A549 (cell line): ENCODE data around the gene EIF4B.

Experiments
- BHLHE40 ChIP-seq: IDR thresholded peaks from 2 replicates; pipeline ENCODE4 v1.6.1; 2012; ENCODE audit warnings: low read depth, low read length, inconsistent platforms
- CBX2 ChIP-seq: fragments of 200-600 bp; sonication (generic); IDR thresholded peaks from 2 replicates; pipeline ENCODE4 v1.6.1; 2016; ENCODE audit warnings: low read depth, mild to moderate bottlenecking, borderline replicate concordance
- CBX8 ChIP-seq: fragments of 200-600 bp; sonication (generic); IDR thresholded peaks from 2 replicates; pipeline ENCODE4 v1.6.1; 2016
- CEBPB ChIP-seq, 2 experiments: fragments of >200 bp in 1 of 2; sonication (Bioruptor Twin) in 1 of 2; formaldehyde crosslinking in 1 of 2; IDR thresholded peaks; 2 replicates each; pipeline ENCODE4 v1.6.1; 2012 to 2016
- CTCF ChIP-seq: fragments of >200 bp; sonication (Bioruptor Twin); formaldehyde crosslinking; IDR thresholded peaks from 3 replicates; pipeline ENCODE4 v1.5.1; 2016
- MAX ChIP-seq: IDR thresholded peaks from 2 replicates; pipeline ENCODE4 v1.6.1; 2012
- NFE2L2 ChIP-seq: fragments of 150-350 bp; conservative IDR thresholded peaks from 2 replicates; pipeline ENCODE4 v1.6.1; 2014; ENCODE audit warnings: low read length
- PHF8 ChIP-seq: fragments of 200-600 bp; sonication (generic); IDR thresholded peaks from 2 replicates; pipeline ENCODE4 v1.6.1; 2016; ENCODE audit warnings: low read depth, mild to moderate bottlenecking, antibody characterized with exemption, moderate library complexity, borderline replicate concordance
- POLR2A ChIP-seq: IDR thresholded peaks from 2 replicates; pipeline ENCODE4 v1.6.1; 2012; ENCODE audit warnings: mild to moderate bottlenecking, low read length
- RAD21 ChIP-seq, 2 experiments: fragments of >200 bp in 1 of 2; sonication (Bioruptor Twin) in 1 of 2; formaldehyde crosslinking in 1 of 2; IDR thresholded peaks in 1 of 2; conservative IDR thresholded peaks in 1 of 2; 2 replicates in 1 of 2; 3 replicates in 1 of 2; pipeline ENCODE4 v1.6.1; 2012 to 2018; ENCODE audit warnings: inconsistent platforms in 1 of 2
- RARB ChIP-seq: fragments of 250-450 bp; sonication (Bioruptor Pico); IDR thresholded peaks from 2 replicates; pipeline ENCODE4 v1.8.0; 2021; ENCODE audit warnings: mild to moderate bottlenecking, moderate library complexity
- RFX5 ChIP-seq: fragments of 450-650 bp; IDR thresholded peaks from 2 replicates; pipeline ENCODE4 v1.7.1; 2014; ENCODE audit warnings: antibody characterized with exemption, mild to moderate bottlenecking, moderate library complexity
- SMC3 ChIP-seq: fragments of >200 bp; sonication (Bioruptor Twin); formaldehyde crosslinking; IDR thresholded peaks from 3 replicates; pipeline ENCODE4 v1.6.1; 2018; ENCODE audit warnings: inconsistent platforms
- USF2 ChIP-seq: fragments of 450-650 bp; IDR thresholded peaks from 2 replicates; pipeline ENCODE4 v1.6.1; 2014; ENCODE audit warnings: antibody characterized with exemption

- TF ChIP-seq CTCF (no peak), POLR2A (no peak), BHLHE40 (no peak), CBX8 (no peak), CEBPB (IDR thresholded peaks at IDR 0.05) (no peak), SMC3 (no peak), RARB (CRISPR knock-in tag) (no peak), PHF8 (no peak), USF2 (no peak), NFE2L2 (no peak), RAD21 (conservative IDR thresholded peaks at IDR 0.05 in 1 of 2, IDR thresholded peaks at IDR 0.05 in 1 of 2) (no peak), MAX (no peak), RFX5 (no peak), CBX2 (no peak)
Measured at GRCh38 chr12:53055471-53056266, 49.4 kb downstream of the EIF4B start.
